ENCODE data around the gene PRSS53.

Gene PRSS53

DNA sequence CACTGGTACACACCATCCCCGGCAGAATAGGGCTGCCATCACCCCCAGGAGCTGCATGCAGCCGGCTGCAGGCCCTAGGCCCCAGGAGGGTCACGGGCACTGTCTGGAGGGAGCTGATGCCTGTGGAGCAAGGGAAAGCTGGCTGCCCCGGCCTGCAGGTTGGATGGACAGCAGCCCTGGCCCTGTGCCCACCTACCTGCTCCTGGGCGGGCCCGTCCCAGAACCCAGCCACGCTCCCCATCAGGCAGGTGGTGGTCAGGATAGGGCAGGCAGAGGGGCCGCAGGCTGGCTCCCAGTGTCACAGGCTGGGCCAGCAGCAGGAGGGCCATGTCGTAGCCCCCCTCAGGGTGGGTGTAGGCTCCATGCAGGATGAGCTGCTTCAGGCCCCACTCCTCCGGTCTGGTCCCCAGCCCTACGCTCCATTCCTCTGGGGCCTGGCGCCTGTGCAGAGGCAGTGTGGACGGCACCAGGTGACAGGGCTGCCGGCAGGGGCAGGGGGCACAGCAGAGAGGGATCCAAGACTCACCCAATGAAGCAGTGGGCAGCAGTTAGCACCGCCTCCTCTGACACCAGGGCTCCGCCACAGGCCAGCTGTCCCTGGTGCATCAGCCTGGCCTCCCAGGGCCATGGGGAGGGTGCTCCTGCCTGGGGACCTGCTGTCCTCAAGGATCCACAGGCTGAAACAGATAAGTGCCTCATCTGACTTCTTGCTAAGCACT lies 4.0 kb downstream of the PRSS53 start:
- no peak overlapping the region for H3K4me2 ChIP-seq (ENCODE audit: low read depth, low read length, poor library complexity, severe bottlenecking)
- no peaks in the 10 kb centered on the region for H3K9me2 ChIP-seq (replicated peaks; ENCODE audit: low read depth, low read length)
- H3K9me3 ChIP-seq (ENCODE audit: insufficient read depth, low read depth, low read length), result no peaks in the 10 kb centered on the region
- no peak overlapping the region for H3K9ac ChIP-seq (ENCODE audit: low read depth, low read length, poor library complexity, severe bottlenecking)
- no peaks in the 10 kb centered on the region for H3F3A ChIP-seq (ENCODE audit: low read depth)
- peaks cover 13% of the 10 kb centered on the region; the same call in 1 of the 2 replicates for H3K79me2 ChIP-seq (ENCODE audit: insufficient read depth, low read length)
- H2AFZ ChIP-seq (ENCODE audit: low read length), result no peak overlapping the region
- H3K4me1 ChIP-seq (ENCODE audit: insufficient read depth, low read length, poor library complexity, severe bottlenecking), result peaks cover 4% of the 10 kb centered on the region
- no peak overlapping the region for H3K4me3 ChIP-seq (ENCODE audit: low read length, poor library complexity, severe bottlenecking)
- no peaks in the 10 kb centered on the region for H3K27me3 ChIP-seq (ENCODE audit: insufficient read depth, low read length, poor library complexity, severe bottlenecking)
- peaks cover 22% of the 10 kb centered on the region; the same call in 1 of the 2 replicates for H3K36me3 ChIP-seq (ENCODE audit: insufficient read depth, low read length)
- no peak for TF ChIP-seq EZH2phosphoT487 (IDR thresholded peaks at IDR 0.05; ENCODE audit: borderline replicate concordance)
- TF ChIP-seq CTCF (conservative IDR thresholded peaks at IDR 0.05; ENCODE audit: low read length), result no peak
- H4K20me1 ChIP-seq (ENCODE audit: insufficient read depth, low read length, poor library complexity, severe bottlenecking), result peaks cover 21% of the 10 kb centered on the region

DNA sequence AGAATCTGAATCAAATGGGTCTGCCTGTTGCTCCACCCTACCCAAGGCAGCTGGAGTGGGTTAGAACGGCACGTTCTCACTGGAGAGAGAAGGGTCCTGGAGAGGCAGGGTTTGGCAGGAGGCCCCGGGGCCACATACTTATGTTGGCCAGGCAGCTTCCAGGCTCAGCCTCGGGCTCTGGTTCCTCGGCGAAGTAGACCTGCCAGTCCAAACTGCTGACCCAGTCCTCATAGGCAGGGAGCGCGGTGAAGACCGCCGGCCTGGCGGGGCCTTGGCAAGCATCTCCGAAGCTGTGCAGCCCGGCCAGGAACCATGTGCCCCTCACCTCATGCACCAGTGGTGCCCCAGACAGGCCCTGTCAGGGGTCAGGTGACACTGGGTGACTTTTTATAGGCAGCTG lies 4.8 kb downstream of the PRSS53 start:
- H3K79me2 ChIP-seq (ENCODE audit: insufficient read depth, low read length), result peaks cover 15% of the 10 kb centered on the region; the same call in 1 of the 2 replicates
- no peaks in the 10 kb centered on the region for H3K9me3 ChIP-seq (ENCODE audit: insufficient read depth, low read depth, low read length)
- H3K4me3 ChIP-seq (ENCODE audit: low read length, poor library complexity, severe bottlenecking), result no peak overlapping the region
- peaks cover 27% of the 10 kb centered on the region for H4K20me1 ChIP-seq (ENCODE audit: insufficient read depth, low read length, poor library complexity, severe bottlenecking)
- peaks cover 23% of the 10 kb centered on the region; the same call in 1 of the 2 replicates for H3K36me3 ChIP-seq (ENCODE audit: insufficient read depth, low read length)
- H3K4me2 ChIP-seq (ENCODE audit: low read depth, low read length, poor library complexity, severe bottlenecking), result no peak overlapping the region
- H3F3A ChIP-seq (ENCODE audit: low read depth), result no peaks in the 10 kb centered on the region
- H3K9ac ChIP-seq (ENCODE audit: low read depth, low read length, poor library complexity, severe bottlenecking), result no peak overlapping the region
- no peaks in the 10 kb centered on the region for H3K9me2 ChIP-seq (replicated peaks; ENCODE audit: low read depth, low read length)
- TF ChIP-seq CTCF (conservative IDR thresholded peaks at IDR 0.05; ENCODE audit: low read length) (no peak), EZH2phosphoT487 (IDR thresholded peaks at IDR 0.05; ENCODE audit: borderline replicate concordance) (no peak)
- H3K27me3 ChIP-seq (ENCODE audit: insufficient read depth, low read length, poor library complexity, severe bottlenecking), result no peaks in the 10 kb centered on the region
- H2AFZ ChIP-seq (ENCODE audit: low read length), result no peak overlapping the region
- H3K4me1 ChIP-seq (ENCODE audit: insufficient read depth, low read length, poor library complexity, severe bottlenecking), result peaks cover 4% of the 10 kb centered on the region

DNA sequence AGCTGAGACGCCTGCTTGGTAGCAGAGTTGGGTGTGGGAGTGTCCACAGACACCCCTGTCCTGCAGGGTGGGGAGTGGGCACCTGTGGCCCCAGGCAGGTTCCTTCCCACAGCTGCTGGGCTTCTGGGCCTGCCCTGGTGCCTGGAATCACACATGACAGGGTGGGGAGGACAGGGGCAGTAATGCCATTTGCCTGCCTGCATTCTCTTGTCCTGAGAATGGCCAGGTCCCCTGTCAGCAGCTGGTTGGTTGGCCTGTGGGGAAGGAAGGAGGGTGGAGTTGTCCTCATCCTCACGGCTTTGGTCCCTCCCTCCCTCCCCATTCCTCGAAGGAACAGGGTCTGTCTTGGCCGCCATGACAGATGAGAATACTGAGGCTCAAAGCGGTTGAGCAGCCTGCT lies 5.2 kb downstream of the PRSS53 start:
- Histone ChIP-seq H4K20me1 (ENCODE audit: insufficient read depth, low read length, poor library complexity, severe bottlenecking) (peaks cover 27% of the 10 kb centered on the region), H3K27me3 (ENCODE audit: insufficient read depth, low read length, poor library complexity, severe bottlenecking) (no peaks in the 10 kb centered on the region), H3K9ac (ENCODE audit: low read depth, low read length, poor library complexity, severe bottlenecking) (no peak overlapping the region), H3K4me3 (ENCODE audit: low read length, poor library complexity, severe bottlenecking) (no peak overlapping the region), H3K36me3 (ENCODE audit: insufficient read depth, low read length) (peaks cover 23% of the 10 kb centered on the region; the same call in 1 of the 2 replicates), H2AFZ (ENCODE audit: low read length) (no peak overlapping the region), H3K9me2 (replicated peaks; ENCODE audit: low read depth, low read length) (no peaks in the 10 kb centered on the region), H3F3A (ENCODE audit: low read depth) (no peaks in the 10 kb centered on the region), H3K4me2 (ENCODE audit: low read depth, low read length, poor library complexity, severe bottlenecking) (no peak overlapping the region), H3K79me2 (ENCODE audit: insufficient read depth, low read length) (peaks cover 18% of the 10 kb centered on the region; the same call in 1 of the 2 replicates), H3K4me1 (ENCODE audit: insufficient read depth, low read length, poor library complexity, severe bottlenecking) (peaks cover 4% of the 10 kb centered on the region), H3K9me3 (ENCODE audit: insufficient read depth, low read depth, low read length) (no peaks in the 10 kb centered on the region)
- TF ChIP-seq EZH2phosphoT487 (IDR thresholded peaks at IDR 0.05; ENCODE audit: borderline replicate concordance) (no peak), CTCF (conservative IDR thresholded peaks at IDR 0.05; ENCODE audit: low read length) (no peak)

Data from Loucy (cell line).